ENCODE data around the gene XYLT2. TPM values are rescaled to one million over a fixed set of nuclear protein-coding genes. Genes with fewer than 3 reads are reported as not detected.

Gene XYLT2
- total RNA-seq, 4 donors from 2014 or later: 7.2 to 28.8 (median 12.5) TPM

DNA sequence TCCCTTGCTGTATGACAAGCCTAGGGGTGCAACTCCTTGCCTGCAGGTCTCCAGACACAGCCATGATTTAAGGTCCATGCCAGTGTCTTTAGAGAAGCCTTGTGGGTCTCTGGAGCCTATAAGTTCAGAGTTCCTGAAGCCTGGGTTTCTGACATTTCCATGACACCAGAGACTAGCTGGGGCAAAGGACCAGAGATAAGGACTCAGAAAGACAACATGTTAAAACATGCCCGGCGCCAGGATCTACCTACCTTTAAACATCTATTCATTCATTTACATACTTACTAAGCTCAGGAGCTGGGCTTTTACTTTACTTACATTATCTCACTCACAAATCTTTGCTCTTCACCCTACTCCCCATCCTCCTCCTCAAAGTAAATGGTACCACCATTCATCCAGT is 25.6 kb downstream of the XYLT2 start:
- TF ChIP-seq, protein P1, sequence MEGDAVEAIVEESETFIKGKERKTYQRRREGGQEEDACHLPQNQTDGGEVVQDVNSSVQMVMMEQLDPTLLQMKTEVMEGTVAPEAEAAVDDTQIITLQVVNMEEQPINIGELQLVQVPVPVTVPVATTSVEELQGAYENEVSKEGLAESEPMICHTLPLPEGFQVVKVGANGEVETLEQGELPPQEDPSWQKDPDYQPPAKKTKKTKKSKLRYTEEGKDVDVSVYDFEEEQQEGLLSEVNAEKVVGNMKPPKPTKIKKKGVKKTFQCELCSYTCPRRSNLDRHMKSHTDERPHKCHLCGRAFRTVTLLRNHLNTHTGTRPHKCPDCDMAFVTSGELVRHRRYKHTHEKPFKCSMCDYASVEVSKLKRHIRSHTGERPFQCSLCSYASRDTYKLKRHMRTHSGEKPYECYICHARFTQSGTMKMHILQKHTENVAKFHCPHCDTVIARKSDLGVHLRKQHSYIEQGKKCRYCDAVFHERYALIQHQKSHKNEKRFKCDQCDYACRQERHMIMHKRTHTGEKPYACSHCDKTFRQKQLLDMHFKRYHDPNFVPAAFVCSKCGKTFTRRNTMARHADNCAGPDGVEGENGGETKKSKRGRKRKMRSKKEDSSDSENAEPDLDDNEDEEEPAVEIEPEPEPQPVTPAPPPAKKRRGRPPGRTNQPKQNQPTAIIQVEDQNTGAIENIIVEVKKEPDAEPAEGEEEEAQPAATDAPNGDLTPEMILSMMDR (IDR thresholded peaks at IDR 0.05; ENCODE audit: low read depth): no peak

DNA sequence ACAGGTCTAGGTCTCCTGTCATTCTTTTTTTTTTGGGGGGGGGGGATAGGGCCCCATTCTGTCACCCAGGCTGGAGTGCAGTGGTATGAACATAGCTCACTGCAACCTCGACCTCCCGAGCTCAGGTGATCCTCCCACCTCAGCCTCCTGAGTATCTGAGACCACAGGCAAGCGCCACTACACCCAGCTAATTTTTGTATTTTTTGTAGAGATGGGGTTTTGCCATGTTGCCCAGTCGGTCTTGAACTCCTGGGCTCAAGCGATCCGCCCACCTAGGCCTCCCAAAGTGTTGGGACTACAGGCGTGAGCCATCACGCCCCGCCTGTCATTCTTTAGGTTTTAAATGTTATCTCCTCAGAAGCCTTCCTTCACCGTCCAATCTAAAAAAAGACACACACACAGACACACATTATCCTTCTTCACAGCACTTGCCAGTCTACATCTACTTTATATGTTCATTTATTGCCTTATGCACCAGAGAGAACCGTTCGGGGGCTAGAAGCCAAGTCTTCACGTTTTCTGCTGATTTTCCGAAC is 26.4 kb downstream of the XYLT2 start:
- TF ChIP-seq, protein P1 (IDR thresholded peaks at IDR 0.05; ENCODE audit: low read depth): no peak

DNA sequence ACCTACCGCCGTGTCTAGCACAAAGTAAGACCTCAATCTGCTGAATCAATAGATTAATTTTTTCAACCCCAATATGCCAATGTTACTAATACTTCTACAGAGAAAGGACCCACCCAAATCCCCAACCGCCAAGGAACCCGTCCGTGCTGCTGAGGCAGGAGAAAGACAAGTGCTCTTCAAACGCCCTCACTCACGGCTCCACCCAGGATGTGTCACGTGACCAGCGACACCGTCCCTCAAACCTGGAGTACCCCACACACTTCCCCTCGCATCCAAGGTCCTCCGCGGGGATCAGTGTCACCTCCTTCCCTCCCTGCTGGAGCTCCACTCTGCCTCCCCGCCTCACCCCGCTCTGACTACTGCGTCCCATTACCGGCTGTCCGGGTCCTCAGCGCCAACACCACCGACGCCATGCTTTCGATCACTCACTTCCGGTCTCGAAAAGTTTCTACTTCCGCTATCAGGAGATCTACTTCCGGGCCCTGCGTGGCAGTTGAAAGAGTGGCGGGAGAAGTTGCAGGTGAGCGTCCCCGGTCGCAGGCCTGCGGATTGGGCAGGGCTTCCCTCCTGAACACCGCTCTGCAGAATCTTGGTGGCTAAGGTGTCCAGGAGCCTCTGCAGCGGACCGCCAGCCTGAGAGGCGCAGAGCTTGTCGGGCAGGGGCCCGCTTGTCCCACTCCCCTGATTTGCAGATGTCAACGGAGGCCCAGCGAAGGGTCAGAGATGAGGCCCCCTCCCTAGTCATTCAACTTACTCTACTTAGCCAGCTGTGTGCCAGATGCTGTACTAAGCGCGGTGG is 27.0 kb downstream of the XYLT2 start, which contains the start of the genes EME1 and MRPL27:
Gene EME1 (plus strand): TSS at position 472 of the 799 bp plus-strand sequence. CDS start 1,980 bp downstream, outside the sequence.
Gene MRPL27 (minus strand): TSS at position 427 of the 799 bp plus-strand sequence. CDS start 14 bp downstream, at position 413.
- TF ChIP-seq, protein P1 (IDR thresholded peaks at IDR 0.05; ENCODE audit: low read depth): no peak

DNA sequence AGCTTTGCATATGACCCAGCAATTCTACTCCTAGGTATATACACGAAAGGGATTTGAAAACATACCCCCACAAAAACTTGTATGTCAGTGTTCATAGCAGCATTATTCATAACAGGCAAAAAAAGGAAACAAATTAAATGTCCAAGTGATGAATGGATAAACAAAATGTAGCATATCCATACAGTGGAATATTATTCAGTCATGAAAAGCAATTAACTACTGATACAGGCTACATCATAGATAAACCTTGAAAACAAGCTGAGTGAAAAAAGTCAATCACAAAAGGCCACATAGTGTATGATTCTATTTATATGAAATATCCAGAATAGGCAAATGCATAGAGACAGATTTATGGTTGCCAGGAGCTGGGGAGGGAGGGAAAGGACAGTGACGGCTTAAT is 27.8 kb downstream of the XYLT2 start:
- TF ChIP-seq, protein P1 (IDR thresholded peaks at IDR 0.05; ENCODE audit: low read depth): no peak

DNA sequence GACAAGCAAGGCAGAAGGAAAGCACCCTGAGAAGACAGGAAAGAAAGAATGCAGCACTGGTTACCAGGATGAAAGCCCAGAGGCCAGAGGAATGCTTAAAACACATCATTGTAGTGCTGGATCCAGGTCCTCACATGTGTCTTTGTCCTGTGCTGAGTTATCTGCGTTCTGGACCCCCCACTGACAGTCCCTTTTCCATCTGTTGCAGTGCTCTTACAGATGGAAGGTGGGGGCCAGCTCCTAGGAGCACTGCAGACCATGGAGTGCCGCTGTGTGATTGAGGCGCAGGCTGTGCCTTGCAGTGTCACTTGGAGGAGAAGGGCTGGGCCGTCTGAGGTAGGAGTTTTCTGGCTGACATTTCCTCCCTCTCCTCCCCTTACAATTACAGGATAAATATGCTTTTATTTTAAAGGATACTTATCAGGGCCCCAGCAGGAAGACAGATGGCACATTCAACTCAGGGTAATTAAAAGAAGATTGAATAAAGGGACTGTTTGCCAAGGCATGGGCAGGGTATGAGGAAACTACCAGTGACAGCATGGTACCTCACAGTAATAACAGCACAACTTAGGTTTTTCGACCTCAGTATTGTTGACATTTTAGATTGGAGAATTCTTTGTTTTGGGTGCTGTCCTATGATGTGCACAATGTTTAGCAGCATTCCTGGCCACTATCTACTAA is 30.1 kb downstream of the XYLT2 start:
- TF ChIP-seq, protein P1 (IDR thresholded peaks at IDR 0.05; ENCODE audit: low read depth): no peak

DNA sequence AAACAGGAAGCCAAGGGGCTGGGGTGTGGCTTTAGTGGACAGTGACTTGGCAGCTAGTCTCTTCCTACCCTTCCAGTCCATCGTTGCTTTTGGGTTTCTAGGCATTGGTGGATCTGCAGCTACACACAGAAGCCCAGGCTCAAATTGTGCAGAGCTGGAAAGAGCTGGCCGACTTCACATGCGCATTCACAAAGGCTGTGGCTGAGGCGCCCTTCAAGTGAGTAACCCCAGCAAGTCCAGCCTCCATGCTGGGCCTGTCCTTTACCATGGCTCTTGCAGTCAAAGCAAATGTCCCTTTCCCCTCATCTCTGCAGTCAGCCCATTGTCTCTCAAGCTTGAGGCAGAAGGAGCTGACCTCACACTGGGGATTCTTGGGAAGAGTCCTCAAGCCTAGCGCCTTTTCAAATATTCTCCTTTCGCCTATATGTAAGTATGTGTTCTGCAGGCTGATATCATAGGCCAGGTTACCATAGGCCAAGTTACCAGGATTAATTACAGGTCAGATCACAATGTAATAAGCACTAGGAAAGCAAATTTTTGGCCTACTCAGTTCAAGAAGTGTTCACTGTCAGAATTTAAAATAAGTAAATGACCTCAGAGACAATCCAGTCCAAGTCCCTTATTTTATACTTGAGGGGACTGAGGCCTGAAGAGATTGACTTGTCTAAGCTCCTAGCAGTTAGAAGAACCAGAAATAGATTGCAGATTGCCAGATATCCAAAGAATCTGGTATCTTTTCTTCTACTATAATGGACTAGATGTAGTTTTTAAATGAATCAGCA is 33.6 kb downstream of the XYLT2 start:
- TF ChIP-seq, protein P1 (IDR thresholded peaks at IDR 0.05; ENCODE audit: low read depth): no peak

All from subcutaneous adipose tissue (tissue), 4 donors.